Nucleus accumbens (tissue), 56 donors: ENCODE measurements around the gene ADGRB2.
A peak's percentile ranks its signal among the peaks of the same experiment; 100 is the strongest.
"Not testable (repeated sequence)": the region's sequence is repeated elsewhere in the genome, so short reads cannot be mapped to it uniquely, and the experiment has no call there.

Source experiments
- DNase-seq, 56 donors: peaks; one replicate each; lab custom pipeline; 2025; lab: John Stamatoyannopoulos, UW

ADGRB2 gene

DNA sequence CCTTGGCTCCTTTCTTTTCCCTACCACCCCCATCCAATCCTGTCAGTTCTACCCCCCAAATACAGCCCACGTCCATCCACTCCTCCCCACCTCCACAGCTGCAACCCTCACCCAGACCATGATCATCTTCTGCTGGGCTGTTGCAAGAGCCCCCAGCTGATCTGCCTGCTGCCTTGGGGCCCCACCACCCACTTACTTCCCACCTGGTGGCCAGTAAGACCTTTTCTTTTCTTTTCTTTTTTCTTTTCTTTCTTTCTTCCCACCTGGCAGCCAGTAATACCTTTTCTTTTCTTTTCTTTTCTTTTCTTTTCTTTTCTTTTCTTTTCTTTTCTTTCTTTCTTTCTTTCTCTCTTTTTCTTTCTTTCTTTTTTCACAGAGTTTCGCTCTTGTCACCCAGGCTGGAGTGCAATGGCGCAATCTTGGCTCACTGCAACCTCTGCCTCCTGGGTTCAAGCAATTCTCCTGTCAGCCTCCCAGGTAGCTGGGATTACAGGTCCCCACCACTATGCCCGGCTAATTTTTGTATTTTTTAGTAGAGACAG, 57.0 kb downstream of the ADGRB2 start:
- not testable (repeated sequence) for DNase-seq

DNA sequence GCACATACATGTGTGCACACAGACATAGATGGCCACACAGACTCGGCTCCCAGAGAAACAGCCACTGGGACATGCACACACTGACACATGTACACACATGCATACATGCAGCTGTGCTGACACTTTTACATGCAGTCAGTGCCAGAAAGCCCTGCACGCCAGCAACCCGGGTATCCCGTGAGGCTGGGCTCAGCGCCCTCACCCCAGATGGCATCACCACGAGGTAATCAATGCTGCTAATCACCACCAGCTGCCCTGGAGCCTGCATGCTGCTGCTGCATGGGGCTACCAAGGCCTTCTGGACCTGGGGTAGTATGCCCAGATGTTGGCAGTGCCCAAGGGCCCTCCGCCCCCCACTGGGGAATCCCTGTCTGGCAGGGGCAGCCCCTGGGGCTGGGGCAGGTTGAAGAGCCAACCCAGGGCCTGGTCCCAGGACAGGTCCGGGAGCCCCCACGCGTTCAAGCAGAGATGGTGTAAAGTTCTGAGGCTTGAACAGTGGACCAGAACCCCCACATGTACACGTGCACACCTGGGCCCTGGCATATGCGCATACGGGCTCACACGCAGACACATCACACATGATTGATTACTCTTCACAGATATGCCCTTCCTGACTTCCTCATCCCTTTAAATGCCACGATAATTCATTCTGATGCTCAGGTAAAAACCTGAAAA, 57.6 kb downstream of the ADGRB2 start:
- DNase-seq = no peak

DNA sequence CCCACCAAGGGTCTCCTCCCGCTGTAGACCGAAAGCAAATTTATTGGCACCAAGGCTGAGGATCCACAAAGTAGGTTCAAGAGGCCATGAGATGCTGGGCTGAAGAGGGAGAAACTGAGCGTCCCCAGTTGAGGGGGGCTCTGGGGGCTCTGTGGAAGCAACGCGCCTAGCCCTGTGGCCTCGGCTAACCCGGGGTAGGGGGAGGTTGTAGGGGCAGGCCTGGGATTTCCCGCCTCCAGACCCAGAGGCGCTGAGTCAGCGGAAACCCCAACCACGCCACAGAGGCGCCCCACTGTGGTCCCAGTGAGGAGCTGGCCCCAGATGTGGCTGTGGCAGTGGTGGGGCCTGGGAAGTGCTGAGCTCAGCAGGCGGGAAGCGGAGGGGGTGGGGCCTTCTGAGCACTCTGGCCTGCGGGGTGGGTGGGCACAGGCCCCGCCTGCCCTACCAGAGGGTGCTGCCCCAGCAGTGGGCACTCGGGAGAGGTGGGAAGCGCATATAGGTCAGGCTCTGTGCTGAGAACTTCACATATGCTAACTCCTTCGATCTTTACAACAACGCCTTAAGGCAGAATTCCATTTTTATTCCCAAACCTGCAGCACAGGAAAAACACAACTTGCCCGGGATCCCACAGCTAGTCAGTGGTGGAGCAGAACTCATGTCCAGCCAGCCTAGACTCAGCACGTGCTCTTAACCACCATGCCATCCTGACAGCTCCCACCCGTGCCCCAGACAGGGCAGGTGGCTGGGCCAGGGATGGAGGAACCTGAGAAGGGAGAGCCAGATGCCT, 58.9 kb downstream of the ADGRB2 start:
- DNase-seq = peak in 46 of 56 donors; percentile 5 to 83 (median 39)

DNA sequence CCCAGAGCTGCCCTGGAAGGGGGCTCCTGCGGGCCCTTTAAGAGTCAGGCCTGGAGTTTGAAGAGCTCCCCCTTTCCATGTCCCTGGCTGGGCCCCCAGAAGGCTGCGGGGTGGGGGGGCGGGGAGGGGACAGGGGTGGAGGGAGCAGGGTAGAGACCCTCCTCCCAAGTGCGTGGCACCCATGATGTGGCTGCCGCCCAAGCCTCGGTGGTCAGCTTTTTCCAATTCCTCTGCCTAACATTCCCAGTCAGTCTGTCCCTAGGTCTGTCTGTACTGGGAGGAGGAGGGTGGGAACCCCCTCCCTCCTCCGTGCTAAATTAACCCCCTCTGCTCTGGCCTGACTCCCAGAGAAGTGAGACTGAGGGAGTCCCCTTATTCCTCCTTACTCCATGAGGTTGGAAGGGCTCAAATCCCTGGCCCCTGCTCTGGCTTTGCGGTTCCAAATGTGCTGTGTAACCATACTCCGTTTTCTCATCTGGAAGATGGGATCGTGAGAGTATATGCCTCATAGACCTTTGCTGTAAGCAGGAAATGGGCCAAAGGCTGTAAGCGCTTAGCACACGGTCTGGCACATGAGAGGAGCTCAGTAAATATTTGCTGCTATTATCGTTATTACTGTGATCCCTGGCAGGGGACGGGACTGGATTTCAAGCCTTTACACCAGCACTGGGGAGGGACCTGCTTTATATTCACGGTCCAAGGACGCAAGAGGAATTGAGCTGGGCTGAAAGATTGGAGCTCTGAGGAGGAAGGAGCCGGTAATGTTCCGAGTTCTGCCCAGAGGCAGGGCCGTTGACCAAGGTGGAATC, 59.7 kb downstream of the ADGRB2 start:
- peak in 11 of 56 donors; percentile 17 to 66 (median 43) for DNase-seq

DNA sequence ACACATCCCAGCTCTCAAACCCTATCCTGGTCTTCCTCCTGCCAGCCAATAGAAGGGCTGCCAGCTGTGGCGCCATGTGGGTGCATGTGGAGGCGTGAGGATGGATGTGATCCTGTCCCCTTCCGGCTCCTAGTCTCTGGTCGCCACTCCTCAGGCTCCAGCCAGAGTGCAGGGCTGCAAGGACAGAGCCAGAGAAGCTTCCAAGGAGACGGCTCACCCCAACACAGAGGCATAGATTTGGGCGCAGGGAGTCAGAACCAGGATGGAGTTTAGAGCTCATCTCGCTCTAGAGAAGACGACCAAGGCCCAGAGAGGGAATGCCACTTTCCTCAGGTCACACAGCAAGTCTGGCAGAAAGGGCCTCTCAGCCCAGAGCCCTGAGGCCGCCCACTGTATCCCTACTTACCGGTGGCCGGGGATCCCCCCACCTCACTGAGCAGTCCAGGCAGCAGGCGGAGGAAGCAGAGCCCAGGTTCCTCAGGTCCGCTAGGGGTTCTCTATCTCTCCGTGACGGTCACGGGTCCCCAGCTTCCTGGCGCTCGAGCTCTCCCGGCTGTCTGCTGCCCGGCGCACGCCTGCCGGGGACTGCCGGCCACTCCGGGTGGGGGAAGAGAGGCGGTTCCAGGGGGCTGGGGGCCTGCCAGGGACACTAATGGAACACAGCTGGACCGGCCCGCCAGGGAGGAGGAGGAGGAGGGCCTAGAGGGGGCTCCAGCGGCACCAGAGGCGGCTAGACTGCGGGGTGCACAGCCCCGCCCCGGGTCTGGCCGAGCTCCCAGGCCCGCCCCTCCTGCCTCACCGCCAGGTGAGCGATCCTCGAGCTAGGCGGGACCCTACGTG, 60.5 kb downstream of the ADGRB2 start, which contains the start of gene COL16A1:
COL16A1 (minus strand) TSS at position 587 of the 840 bp plus-strand sequence. CDS start 1,824 bp downstream, outside the sequence.
- peak in 51 of 56 donors; percentile 13 to 84 (median 60) for DNase-seq

DNA sequence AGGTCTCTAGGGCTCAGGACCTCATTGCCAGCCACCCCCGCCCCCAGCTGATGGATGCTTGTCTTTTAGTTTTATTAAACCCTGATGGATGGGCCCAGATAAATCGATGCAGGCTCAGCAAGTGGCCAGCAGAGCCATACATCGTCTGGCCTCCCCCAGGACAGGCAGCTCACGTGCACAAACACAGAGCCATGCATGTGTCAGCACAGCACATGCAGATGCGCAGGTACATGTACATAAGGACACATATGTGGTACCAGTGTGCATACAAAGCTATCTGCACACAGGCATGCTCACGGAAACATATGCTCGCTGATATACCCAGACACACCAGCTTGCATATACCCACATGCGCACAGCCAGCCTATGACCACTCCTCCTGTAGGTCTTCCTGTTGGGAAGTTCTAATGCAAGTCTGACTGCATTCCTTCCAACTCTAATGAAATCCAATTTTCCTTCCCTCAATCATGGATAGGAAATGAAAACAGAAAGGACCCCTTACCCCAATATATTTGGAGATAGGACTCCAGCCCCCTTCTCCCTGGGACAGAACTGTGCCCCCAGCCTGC, 61.2 kb downstream of the ADGRB2 start:
- no peak for DNase-seq

DNA sequence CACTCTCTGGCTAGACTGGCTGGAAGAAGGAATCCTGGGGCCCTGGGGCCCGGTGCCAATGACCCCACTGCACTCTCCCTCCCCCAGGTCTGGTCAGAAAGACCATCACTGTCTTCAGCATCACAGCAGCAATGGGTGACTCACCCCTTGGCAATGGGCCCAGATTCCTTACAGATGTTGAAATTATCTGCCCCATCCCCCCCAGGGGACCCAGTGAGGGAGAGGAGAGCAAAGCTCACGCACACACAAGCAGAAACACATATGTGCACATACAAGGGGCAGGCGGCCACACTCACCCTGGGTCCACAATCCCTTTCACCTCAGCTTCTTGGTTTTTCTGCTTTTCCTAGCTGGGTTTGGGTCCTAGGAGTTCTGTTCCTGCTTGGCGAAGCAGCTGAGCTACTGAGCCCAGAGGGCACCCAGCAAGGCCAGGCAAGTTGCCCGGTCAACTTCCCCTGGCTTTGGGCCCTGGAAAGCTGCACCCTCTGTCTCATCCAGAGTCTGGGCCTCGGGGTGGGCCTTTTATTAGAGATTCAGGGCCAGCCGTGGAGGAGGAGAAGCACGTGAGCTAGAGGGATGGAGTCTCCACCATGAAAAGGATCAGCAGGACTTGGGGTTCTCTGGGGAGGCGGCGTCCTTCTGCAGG, 62.9 kb downstream of the ADGRB2 start:
- DNase-seq = peak in 55 of 56 donors; percentile 43 to 97 (median 87)

DNA sequence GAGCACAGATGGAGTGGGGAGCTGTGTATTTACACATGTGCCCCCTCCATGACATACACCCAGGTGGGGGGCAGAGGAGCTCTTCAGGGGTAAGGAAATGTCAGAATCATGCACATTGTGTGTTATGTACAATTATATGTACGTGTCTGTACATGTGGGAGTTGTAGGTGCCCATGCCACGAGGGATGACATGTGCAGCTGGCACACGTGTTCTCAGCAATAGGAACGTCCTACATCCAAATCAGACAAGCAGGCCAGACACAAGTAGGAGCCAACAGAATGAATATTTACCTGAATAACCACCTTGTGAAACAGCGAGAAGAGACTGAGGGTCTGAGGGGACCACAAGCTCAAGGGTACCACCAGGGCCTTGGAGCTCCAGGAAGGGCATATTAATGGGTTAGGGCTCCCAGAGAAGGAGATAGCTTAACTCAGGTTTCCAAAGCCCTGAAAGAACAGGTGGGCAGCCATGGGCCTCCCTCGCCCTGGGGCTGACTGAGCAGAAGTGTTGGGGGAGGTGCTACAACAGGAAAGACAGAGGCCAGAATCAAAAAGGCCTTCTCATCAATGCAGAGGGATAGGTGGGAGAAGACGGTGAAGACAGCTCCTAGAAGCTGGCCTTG, 63.6 kb downstream of the ADGRB2 start:
- no peak for DNase-seq

DNA sequence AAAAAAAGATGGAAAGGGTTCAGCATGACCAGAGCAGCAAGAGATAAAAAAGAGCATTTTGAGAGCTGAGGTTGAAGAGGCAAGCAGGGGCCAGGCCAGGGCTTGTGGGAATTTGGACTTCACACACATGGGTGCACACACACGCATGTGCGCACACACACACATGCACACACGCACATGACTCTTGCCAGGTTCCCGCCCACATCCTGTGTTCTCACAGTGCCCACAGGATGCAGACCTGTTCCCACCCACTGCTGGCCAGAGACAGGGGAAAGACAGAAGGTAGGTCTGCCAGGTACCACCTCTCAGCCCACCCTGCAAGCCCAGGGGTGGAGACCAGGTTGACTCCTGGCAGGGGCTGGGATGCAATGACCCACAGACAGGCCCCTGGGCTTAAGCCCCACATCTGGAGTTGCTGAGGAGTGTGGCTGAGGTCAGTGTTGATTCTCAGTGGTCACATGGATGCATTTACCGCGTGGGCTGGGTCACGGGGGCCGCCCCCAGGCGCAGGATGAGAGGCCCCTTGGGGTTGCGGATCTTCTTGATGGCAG, 64.7 kb downstream of the ADGRB2 start:
- no peak for DNase-seq

DNA sequence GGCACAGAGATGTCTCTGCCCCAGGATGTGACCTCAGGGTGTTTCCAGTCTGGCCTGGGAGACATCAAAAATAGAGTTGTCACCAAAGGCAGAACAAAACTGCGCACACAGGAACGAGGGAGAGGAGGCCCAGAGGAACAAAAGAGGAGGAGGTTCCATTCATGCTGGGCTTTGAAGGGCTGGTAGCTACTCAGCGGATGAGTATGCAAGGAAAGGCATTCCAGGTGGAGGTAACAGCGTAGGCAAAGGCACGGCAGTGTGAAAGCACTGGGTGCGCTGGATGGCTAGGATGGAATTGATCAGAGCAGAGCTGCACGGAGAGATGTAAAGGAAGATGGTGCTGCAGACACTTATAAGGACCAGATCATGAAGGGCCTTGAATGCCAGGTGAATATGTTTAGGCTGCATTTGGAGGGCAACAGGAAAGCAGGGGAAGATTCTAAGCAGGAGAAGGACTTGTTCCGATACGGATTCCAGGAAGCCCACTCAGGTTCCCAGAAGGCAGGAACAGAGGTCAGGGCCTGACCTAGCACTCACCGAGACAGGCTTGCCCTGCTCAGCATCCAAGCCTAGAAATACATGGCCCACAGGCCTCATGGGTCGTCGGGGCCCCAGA, 66.7 kb downstream of the ADGRB2 start:
- no peak for DNase-seq

DNA sequence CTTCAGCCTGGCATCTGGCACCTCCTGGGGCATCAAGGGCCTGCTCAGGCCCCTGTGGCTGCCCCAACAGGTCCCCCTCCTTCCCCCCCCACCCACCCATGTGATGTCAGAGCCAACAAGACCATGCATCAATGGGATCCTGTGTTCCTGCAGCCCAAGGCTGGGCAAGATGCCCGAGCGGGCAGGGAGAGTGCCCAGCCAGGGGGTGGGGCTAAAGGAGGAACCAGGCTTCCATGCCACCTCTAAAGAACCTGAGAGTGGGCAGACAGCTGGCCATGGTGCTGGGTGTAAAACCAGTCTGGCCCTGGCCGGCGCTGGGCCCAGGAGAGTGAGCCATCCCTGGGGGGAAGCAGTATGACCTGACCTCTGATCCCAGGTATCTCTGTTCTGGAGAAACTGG, 67.9 kb downstream of the ADGRB2 start:
- DNase-seq = peak; percentile 36 to 97 (median 88)

DNA sequence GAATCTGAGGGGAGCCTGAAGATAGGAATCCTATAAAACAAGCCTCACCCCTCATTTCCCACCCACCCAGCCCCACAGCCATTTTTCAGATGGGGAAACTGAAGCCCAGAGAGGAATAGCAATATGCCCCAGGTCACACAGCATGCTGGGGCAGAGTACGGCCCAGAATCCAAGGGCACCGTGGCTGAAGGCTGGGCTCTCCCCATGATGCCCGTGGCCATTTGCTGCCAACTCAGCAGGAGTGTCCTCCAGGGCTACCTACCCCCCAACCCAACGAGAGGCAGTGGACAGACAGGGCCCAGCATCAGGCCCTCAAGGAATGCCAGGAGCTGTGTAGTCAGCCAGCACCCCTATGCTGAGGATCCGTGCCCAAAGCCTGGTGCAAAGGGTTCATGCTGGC, 68.8 kb downstream of the ADGRB2 start:
- DNase-seq = peak in 1 of 56 donors; percentile 43

DNA sequence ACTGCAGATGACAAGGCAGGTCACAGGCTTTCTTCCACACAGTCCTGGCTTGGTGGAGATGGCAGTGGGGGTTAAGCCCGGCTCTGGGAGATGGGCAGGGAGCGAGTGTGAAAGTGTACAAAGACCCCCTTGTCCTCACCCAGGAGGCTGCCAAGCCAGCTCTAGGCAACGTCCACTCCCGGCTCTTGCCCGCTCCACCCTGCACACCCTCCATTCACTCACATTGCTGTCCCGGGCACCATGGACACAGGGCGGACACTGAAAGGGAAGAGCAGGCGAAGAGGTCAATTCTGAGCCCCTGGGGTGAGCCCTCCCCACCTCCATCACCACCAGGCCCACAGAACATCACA, 69.2 kb downstream of the ADGRB2 start:
- peak; percentile 26 to 94 (median 84) for DNase-seq

DNA sequence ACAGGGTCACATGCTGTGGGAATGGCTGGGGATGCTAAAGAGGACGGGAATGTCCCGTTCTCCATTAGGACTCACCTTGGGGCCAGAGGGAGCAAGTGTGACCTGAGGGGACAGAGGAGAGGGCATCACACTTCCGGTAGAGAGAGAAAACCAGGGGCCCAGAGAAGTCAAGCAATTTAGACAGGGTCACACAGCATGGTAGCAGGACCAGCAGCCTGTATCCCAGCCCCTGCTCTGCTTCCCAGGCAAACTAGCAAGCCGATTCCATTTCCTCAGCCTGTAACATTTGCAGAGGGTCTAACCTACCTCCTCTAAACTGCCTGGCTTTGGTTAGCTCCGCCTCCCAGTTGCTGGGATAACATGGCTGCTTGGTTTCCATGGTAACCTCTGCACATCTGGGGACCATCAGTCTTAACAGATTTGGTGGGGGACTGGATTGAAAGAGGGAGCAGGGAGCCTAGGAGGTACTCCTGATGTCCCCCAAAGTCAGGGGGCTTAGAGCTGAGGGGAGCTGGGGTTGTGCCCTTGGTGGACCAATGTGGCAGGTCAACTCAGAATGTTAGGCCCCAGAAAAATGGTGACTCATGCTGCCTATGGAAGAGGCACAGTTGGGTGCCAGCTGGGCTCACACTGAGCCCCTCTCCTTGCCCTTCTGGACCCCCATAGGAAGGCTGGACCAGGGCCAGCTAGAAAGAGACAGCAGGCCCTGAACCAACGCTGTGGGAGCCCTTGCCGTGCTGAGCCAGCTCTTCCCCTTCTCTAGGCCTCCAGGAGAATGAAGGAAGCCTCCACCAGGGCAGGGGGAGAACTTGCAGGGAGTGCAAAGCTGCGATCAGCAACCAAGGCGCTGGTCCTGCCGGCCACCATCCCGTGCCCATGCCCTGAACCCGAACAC, 69.8 kb downstream of the ADGRB2 start:
- peak in 1 of 56 donors; percentile 21 for DNase-seq

DNA sequence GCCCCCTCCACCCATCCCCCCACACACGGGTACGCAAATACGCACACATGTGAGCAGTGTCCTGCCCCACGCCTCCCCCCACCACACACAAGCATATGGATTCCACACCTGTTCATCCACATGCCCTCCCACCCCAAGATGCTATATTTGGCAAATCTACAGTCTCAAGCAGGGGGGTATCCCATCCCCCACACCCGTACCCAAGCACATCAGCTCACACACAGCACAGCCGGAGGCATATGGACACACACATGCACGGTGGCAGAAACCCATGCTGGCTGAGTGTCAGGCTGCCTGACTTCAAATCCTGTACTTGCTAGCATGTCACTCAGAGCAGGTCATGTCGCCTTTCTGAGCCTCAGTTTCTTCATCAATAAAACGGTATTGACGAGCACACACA, 70.9 kb downstream of the ADGRB2 start:
- no peak for DNase-seq

DNA sequence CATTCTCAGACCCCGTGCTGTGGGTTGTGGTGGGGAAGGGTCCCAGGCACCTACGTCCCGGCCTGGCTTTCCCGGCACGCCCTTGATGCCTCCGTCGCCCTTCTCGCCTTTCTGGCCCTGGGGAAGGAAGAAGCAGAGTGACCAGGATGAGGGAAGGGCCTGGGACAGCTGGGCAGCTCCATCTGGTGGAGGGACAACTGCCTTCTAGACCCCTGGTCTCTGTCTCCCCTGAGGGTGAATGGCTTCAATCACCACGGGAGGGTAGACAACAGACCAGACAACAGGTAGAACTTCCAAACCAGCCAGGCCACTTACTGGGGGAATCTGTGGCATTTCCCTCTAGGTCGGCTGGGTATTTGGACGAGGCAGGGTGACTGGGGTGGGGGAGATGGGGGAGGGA, 72.2 kb downstream of the ADGRB2 start:
- DNase-seq = no peak

DNA sequence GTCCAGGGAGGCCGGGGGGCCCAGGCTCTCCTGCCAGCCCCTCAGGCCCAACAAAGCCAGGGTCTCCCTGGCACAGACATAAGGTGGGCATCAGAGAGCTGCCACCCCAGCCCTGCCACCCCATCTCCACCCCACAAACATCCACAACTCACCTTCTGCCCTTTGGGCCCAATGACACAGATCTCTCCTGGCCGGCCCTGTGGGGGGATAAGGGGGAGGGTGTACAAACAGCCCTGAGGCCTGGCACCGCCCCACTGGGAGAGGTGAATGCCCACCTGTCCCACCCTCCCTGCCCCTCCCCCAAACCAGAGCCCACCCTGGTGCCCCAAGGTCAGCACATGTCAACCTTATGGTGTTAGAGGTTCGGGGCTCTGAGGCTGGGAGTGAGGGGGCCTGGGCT, 72.7 kb downstream of the ADGRB2 start:
- no peak for DNase-seq
